Upper lobe of left lung (tissue), 4 donors: ENCODE results near the gene PFKL.

Experiments
- POLR2A ChIP-seq, 4 donors: fragments of 450-650 bp; IDR thresholded peaks; one replicate each; pipeline ENCODE4 v1.5.1; 2016 to 2017; ENCODE audit warnings: antibody characterized with exemption in 4 of 4, mild to moderate bottlenecking in 2 of 4
- POLR2AphosphoS5 ChIP-seq, 2 donors: sonication (generic); formaldehyde crosslinking; IDR thresholded peaks; one replicate each; pipeline ENCODE4 v1.5.1; 2017; ENCODE audit warnings: antibody characterized with exemption in 2 of 2
- TF ChIP-seq, protein P1 (sequence below), 6 experiments: fragments of 450-650 bp in 4 of 6; fragments of 200-600 bp in 2 of 6; sonication (generic) in 2 of 6; IDR thresholded peaks; one replicate each; pipeline ENCODE4 v1.5.1; 2016 to 2019; ENCODE audit warnings: antibody characterized with exemption in 6 of 6

DNA sequence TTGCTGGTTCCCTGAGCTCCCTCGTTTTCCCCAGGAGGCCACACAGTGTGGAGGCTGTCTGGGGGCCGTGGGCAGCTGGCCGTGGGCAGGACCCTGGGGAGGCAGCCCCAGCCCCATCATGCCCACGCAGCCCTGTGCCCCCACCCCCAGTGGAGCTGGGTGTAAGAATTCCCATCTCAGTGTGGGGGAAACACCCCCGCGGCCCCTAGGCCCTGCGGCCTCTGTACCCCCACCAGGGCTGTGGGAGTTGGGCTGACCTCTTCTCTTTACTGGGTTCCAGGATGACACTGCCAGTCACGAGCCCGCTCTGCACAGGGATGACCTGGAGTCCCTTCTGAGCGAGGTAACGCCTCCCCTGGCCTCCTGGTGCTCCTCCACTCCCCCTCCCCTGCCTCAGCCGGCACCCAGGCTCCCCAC is 3.7 kb upstream of the PFKL start:
- no peak for TF ChIP-seq POLR2A (IDR thresholded peaks at IDR 0.05)
- TF ChIP-seq, protein P1, sequence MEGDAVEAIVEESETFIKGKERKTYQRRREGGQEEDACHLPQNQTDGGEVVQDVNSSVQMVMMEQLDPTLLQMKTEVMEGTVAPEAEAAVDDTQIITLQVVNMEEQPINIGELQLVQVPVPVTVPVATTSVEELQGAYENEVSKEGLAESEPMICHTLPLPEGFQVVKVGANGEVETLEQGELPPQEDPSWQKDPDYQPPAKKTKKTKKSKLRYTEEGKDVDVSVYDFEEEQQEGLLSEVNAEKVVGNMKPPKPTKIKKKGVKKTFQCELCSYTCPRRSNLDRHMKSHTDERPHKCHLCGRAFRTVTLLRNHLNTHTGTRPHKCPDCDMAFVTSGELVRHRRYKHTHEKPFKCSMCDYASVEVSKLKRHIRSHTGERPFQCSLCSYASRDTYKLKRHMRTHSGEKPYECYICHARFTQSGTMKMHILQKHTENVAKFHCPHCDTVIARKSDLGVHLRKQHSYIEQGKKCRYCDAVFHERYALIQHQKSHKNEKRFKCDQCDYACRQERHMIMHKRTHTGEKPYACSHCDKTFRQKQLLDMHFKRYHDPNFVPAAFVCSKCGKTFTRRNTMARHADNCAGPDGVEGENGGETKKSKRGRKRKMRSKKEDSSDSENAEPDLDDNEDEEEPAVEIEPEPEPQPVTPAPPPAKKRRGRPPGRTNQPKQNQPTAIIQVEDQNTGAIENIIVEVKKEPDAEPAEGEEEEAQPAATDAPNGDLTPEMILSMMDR (IDR thresholded peaks at IDR 0.05) = no peak
- no peak for TF ChIP-seq POLR2AphosphoS5 (IDR thresholded peaks at IDR 0.05)
